ENCODE results near the gene OTUD3.
"Not testable (repeated sequence)": the region's sequence is repeated elsewhere in the genome, so short reads cannot be mapped to it uniquely, and the experiment has no call there.

OTUD3 gene

GRCh38 chr1:19866029-19866428, 16.2 kb upstream of the OTUD3 start:
- FAIRE-seq = no peak
- no peak for DNase-seq (ENCODE audit: extremely low spot score, insufficient read length, low read depth)

- no peak for DNase-seq (ENCODE audit: extremely low spot score, insufficient read length, low read depth)
Measured at GRCh38 chr1:19866758-19867157, 15.4 kb upstream of the OTUD3 start.

GRCh38 chr1:19868575-19868974, 13.6 kb upstream of the OTUD3 start:
- FAIRE-seq; DNase-seq (ENCODE audit: extremely low spot score, insufficient read length, low read depth): not testable (repeated sequence)

More at GRCh38 chr1:19866758-19867157, 15.4 kb upstream of the OTUD3 start:
- FAIRE-seq = no peak

- DNase-seq (ENCODE audit: extremely low spot score, insufficient read length, low read depth); FAIRE-seq: not testable (repeated sequence)
Measured at GRCh38 chr1:19869453-19869852, 12.7 kb upstream of the OTUD3 start.

GRCh38 chr1:19869929-19870328, 12.3 kb upstream of the OTUD3 start:
- DNase-seq (ENCODE audit: extremely low spot score, insufficient read length, low read depth) (no peak), FAIRE-seq (no peak)

GRCh38 chr1:19872190-19872589, 10.0 kb upstream of the OTUD3 start:
- no peak for FAIRE-seq
- no peak for DNase-seq (ENCODE audit: extremely low spot score, insufficient read length, low read depth)

- FAIRE-seq (no peak), DNase-seq (ENCODE audit: extremely low spot score, insufficient read length, low read depth) (no peak)
Measured at GRCh38 chr1:19877181-19877750, 4.9 kb upstream of the OTUD3 start.

- DNase-seq (ENCODE audit: extremely low spot score, insufficient read length, low read depth) (no peak), FAIRE-seq (no peak)
Measured at GRCh38 chr1:19877821-19878636, 4.2 kb upstream of the OTUD3 start.

- DNase-seq (ENCODE audit: extremely low spot score, insufficient read length, low read depth) = no peak
- no peak for FAIRE-seq
Measured at GRCh38 chr1:19878637-19878985, 3.6 kb upstream of the OTUD3 start.

GRCh38 chr1:19879227-19879626, 3.0 kb upstream of the OTUD3 start:
- FAIRE-seq (no peak), DNase-seq (ENCODE audit: extremely low spot score, insufficient read length, low read depth) (no peak)

- FAIRE-seq = no peak
- DNase-seq (ENCODE audit: extremely low spot score, insufficient read length, low read depth) = no peak
Measured at GRCh38 chr1:19879661-19880060, 2.5 kb upstream of the OTUD3 start.

- not testable (repeated sequence) for FAIRE-seq; DNase-seq (ENCODE audit: extremely low spot score, insufficient read length, low read depth)
Measured at GRCh38 chr1:19880841-19881240, 1.4 kb upstream of the OTUD3 start.

- no peak for FAIRE-seq
- DNase-seq (ENCODE audit: extremely low spot score, insufficient read length, low read depth) = no peak
Measured at GRCh38 chr1:19884312-19884711, 2.1 kb downstream of the OTUD3 start.

- DNase-seq (ENCODE audit: extremely low spot score, insufficient read length, low read depth) = no peak
- no peak for FAIRE-seq
Measured at GRCh38 chr1:19885821-19886220, 3.6 kb downstream of the OTUD3 start.

- DNase-seq (ENCODE audit: extremely low spot score, insufficient read length, low read depth) = no peak
- no peak for FAIRE-seq
Measured at GRCh38 chr1:19888112-19888511, 5.9 kb downstream of the OTUD3 start.

GRCh38 chr1:19889656-19890055, 7.5 kb downstream of the OTUD3 start:
- no peak for FAIRE-seq

GRCh38 chr1:19892129-19892528, 9.9 kb downstream of the OTUD3 start:
- no peak for FAIRE-seq
- DNase-seq (ENCODE audit: extremely low spot score, insufficient read length, low read depth) = no peak

More at GRCh38 chr1:19889656-19890055, 7.5 kb downstream of the OTUD3 start:
- no peak for DNase-seq (ENCODE audit: extremely low spot score, insufficient read length, low read depth)

- DNase-seq (ENCODE audit: extremely low spot score, insufficient read length, low read depth) (no peak), FAIRE-seq (no peak)
Measured at GRCh38 chr1:19892628-19893168, 10.5 kb downstream of the OTUD3 start.

- no peak for FAIRE-seq
- no peak for DNase-seq (ENCODE audit: extremely low spot score, insufficient read length, low read depth)
Measured at GRCh38 chr1:19893687-19894086, 11.5 kb downstream of the OTUD3 start.

- no peak for FAIRE-seq
Measured at GRCh38 chr1:19894218-19894617, 12.0 kb downstream of the OTUD3 start.

GRCh38 chr1:19901653-19902052, 19.5 kb downstream of the OTUD3 start:
- no peak for FAIRE-seq
- DNase-seq (ENCODE audit: extremely low spot score, insufficient read length, low read depth) = no peak

More at GRCh38 chr1:19894218-19894617, 12.0 kb downstream of the OTUD3 start:
- no peak for DNase-seq (ENCODE audit: extremely low spot score, insufficient read length, low read depth)

Data from GM18507 (cell line).